ENCODE measurements around the gene KLHL28.
A peak's percentile ranks its signal among the peaks of the same experiment; 100 is the strongest.

Gene KLHL28

DNA sequence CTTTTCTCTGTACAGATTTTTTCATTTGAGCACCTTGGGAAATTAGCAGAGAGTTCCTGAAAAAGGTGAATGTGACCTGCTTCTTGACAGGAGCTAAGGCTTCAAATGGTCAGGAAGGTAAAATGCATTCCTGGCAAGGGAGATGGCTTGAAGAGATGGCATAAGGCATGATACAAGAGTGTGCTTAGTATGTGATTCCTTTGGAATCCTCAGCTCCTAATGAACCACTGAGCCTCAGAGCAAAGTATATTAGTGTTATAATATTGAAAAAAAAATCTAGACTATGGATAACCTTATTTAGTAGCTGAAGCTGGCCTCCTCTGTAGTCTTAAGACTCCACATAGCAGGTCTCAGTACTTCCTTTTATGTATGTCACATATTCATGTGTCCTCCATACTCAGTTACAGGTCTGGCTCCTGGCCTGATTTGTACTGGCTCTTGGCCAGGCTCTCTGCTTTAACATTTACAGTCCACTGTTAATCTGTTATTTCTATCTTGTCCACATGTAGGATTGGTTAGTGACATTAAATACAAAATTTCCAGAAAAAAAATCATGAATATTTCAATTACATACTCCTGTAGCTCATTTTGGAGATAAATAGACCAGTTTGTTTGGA lies 18.1 kb upstream of the KLHL28 start:
- Histone ChIP-seq H4K20me1 (ENCODE audit: insufficient read depth, low read length, poor library complexity, severe bottlenecking) (no peaks in the 10 kb centered on the region), H3F3A (ENCODE audit: low read depth) (no peaks in the 10 kb centered on the region), H3K27me3 (ENCODE audit: insufficient read depth, low read length, poor library complexity, severe bottlenecking) (no peaks in the 10 kb centered on the region), H3K9ac (ENCODE audit: low read depth, low read length, poor library complexity, severe bottlenecking) (no peak overlapping the region), H3K9me2 (replicated peaks; ENCODE audit: low read depth, low read length) (no peaks in the 10 kb centered on the region), H3K4me3 (ENCODE audit: low read length, poor library complexity, severe bottlenecking) (no peak overlapping the region), H3K79me2 (ENCODE audit: insufficient read depth, low read length) (peaks cover 14% of the 10 kb centered on the region; the same call in 1 of the 2 replicates), H3K9me3 (ENCODE audit: insufficient read depth, low read depth, low read length) (no peaks in the 10 kb centered on the region), H3K36me3 (ENCODE audit: insufficient read depth, low read length) (no peaks in the 10 kb centered on the region), H2AFZ (ENCODE audit: low read length) (no peak overlapping the region), H3K4me2 (ENCODE audit: low read depth, low read length, poor library complexity, severe bottlenecking) (no peak overlapping the region), H3K4me1 (ENCODE audit: insufficient read depth, low read length, poor library complexity, severe bottlenecking) (peaks cover 5% of the 10 kb centered on the region)
- TF ChIP-seq, protein P1, sequence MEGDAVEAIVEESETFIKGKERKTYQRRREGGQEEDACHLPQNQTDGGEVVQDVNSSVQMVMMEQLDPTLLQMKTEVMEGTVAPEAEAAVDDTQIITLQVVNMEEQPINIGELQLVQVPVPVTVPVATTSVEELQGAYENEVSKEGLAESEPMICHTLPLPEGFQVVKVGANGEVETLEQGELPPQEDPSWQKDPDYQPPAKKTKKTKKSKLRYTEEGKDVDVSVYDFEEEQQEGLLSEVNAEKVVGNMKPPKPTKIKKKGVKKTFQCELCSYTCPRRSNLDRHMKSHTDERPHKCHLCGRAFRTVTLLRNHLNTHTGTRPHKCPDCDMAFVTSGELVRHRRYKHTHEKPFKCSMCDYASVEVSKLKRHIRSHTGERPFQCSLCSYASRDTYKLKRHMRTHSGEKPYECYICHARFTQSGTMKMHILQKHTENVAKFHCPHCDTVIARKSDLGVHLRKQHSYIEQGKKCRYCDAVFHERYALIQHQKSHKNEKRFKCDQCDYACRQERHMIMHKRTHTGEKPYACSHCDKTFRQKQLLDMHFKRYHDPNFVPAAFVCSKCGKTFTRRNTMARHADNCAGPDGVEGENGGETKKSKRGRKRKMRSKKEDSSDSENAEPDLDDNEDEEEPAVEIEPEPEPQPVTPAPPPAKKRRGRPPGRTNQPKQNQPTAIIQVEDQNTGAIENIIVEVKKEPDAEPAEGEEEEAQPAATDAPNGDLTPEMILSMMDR (conservative IDR thresholded peaks at IDR 0.05; ENCODE audit: low read length) = no peak
- TF ChIP-seq EZH2phosphoT487 (IDR thresholded peaks at IDR 0.05; ENCODE audit: borderline replicate concordance) = no peak

DNA sequence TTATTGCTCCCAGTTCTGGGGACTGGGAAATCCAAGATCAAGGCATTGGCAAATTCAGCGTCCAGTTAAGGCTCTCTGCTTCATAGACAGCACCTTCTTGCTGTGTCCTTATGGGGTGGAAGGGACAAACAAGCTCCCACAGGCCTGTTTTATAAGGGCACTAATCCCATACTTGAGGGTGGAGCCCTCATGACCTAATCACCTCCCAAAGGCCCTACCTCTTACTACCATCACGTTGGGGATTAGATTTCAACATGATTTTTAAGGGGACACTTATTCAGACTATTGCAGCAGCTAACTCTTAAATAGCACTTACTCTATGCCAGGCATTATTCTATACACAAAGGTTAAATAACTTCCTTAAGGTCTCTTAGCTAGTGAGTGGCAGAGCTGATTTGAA lies 17.5 kb upstream of the KLHL28 start:
- H3F3A ChIP-seq (ENCODE audit: low read depth) = no peaks in the 10 kb centered on the region
- peaks cover 5% of the 10 kb centered on the region for H3K4me1 ChIP-seq (ENCODE audit: insufficient read depth, low read length, poor library complexity, severe bottlenecking)
- no peaks in the 10 kb centered on the region for H4K20me1 ChIP-seq (ENCODE audit: insufficient read depth, low read length, poor library complexity, severe bottlenecking)
- no peak overlapping the region for H3K4me2 ChIP-seq (ENCODE audit: low read depth, low read length, poor library complexity, severe bottlenecking)
- TF ChIP-seq, protein P1 (conservative IDR thresholded peaks at IDR 0.05; ENCODE audit: low read length) = no peak
- TF ChIP-seq EZH2phosphoT487 (IDR thresholded peaks at IDR 0.05; ENCODE audit: borderline replicate concordance) = no peak
- no peaks in the 10 kb centered on the region for H3K36me3 ChIP-seq (ENCODE audit: insufficient read depth, low read length)
- H3K27me3 ChIP-seq (ENCODE audit: insufficient read depth, low read length, poor library complexity, severe bottlenecking) = no peaks in the 10 kb centered on the region
- no peak overlapping the region for H2AFZ ChIP-seq (ENCODE audit: low read length)
- no peaks in the 10 kb centered on the region for H3K9me3 ChIP-seq (ENCODE audit: insufficient read depth, low read depth, low read length)
- no peak overlapping the region for H3K9ac ChIP-seq (ENCODE audit: low read depth, low read length, poor library complexity, severe bottlenecking)
- no peaks in the 10 kb centered on the region for H3K9me2 ChIP-seq (replicated peaks; ENCODE audit: low read depth, low read length)
- H3K4me3 ChIP-seq (ENCODE audit: low read length, poor library complexity, severe bottlenecking) = no peak overlapping the region
- peaks cover 19% of the 10 kb centered on the region for H3K79me2 ChIP-seq (ENCODE audit: insufficient read depth, low read length)

DNA sequence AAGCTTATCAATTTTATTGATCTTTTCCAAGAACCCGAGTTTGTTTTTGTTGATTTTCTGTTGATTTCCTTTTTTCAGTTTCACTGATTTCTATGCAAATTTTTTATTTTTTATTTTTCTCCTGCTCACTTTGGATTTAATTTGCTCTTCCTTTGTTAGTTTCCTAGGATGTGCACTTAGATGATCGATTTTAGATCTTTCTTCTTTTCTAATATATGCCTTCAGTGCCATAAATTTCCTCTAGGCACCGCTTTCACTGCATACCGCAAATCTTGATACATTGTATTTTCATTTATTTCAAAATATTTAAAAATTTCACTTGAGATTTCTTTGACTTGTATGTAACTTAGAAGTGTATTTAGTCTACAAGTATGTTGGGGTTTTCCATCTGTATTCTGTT lies 9.7 kb upstream of the KLHL28 start:
- Histone ChIP-seq H3K36me3 (ENCODE audit: insufficient read depth, low read length) (no peaks in the 10 kb centered on the region), H3K4me1 (ENCODE audit: insufficient read depth, low read length, poor library complexity, severe bottlenecking) (peaks cover 24% of the 10 kb centered on the region), H3K4me3 (ENCODE audit: low read length, poor library complexity, severe bottlenecking) (peak overlapping the region; percentile 2), H4K20me1 (ENCODE audit: insufficient read depth, low read length, poor library complexity, severe bottlenecking) (no peaks in the 10 kb centered on the region), H3K9ac (ENCODE audit: low read depth, low read length, poor library complexity, severe bottlenecking) (no peak overlapping the region), H3K4me2 (ENCODE audit: low read depth, low read length, poor library complexity, severe bottlenecking) (peak overlapping the region; percentile 48), H3K79me2 (ENCODE audit: insufficient read depth, low read length) (peaks cover 34% of the 10 kb centered on the region), H3K27me3 (ENCODE audit: insufficient read depth, low read length, poor library complexity, severe bottlenecking) (no peaks in the 10 kb centered on the region), H3K9me2 (replicated peaks; ENCODE audit: low read depth, low read length) (no peaks in the 10 kb centered on the region), H2AFZ (ENCODE audit: low read length) (no peak overlapping the region), H3F3A (ENCODE audit: low read depth) (no peaks in the 10 kb centered on the region; the same call in 1 of the 2 replicates), H3K9me3 (ENCODE audit: insufficient read depth, low read depth, low read length) (no peaks in the 10 kb centered on the region)
- TF ChIP-seq EZH2phosphoT487 (IDR thresholded peaks at IDR 0.05; ENCODE audit: borderline replicate concordance) = no peak
- TF ChIP-seq, protein P1 (conservative IDR thresholded peaks at IDR 0.05; ENCODE audit: low read length) = no peak

All from Loucy (cell line).